Cerebellar nuclear complex (tissue), 1 donor: ENCODE results near the gene TMEM59.

ENCODE experiments used
- DNase-seq, 2 experiments: peaks; one replicate each; lab custom pipeline; 2025; lab: John Stamatoyannopoulos, UW

The TMEM59 gene

DNA sequence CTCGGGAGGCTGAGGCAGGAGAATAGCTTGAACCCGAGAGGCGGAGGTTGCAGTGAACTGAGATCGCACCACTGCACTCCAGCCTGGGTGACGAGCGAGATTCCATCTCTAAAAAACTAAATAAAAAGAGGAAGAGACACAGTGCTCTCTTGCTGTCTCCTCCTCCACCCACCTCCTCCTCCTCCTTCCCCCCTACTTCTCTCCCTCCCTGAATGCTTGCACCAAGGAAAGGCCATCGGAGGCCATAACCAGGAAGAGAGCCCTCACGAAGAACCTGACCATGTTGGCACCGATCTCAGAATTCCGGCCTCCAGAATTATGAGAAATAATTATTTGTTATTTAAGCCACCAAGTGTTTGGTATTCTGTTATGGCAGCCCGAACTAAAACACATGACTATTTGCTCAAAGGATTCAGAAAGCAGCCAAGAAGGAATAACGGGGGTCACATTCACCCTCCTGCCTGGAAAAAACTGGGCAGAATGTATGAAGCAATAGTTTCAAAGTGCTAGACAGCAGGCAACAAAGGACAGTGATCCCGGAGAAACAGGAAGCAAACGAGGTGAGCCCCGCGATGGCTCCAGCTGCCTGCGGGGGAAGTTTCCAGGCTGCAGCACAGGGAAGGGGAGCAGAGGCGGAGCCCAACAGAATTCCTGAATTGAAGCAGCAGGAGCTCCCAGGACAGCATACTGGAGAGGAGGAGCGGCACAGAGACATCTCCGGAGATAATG lies 70.8 kb downstream of the TMEM59 start:
- DNase-seq: no peak

DNA sequence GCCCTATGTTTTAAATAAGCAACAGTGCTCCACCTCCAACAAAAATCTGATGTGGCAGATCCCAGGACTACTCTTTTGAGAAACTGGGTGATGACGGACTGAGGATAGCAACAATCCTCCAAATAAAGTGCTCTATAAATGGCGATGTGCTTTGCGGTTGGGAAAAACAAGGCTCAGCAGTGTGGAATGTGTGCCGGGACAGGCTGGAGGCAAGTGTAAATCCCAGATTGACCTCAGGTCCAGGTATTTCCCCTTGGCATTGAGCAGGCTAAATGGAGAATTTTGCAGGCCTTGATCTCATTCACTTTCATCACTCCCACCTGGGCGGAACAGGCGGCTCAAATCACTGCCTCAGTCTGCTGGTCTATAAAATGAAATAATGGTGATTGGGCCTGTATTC lies 71.8 kb downstream of the TMEM59 start:
- no peak for DNase-seq

DNA sequence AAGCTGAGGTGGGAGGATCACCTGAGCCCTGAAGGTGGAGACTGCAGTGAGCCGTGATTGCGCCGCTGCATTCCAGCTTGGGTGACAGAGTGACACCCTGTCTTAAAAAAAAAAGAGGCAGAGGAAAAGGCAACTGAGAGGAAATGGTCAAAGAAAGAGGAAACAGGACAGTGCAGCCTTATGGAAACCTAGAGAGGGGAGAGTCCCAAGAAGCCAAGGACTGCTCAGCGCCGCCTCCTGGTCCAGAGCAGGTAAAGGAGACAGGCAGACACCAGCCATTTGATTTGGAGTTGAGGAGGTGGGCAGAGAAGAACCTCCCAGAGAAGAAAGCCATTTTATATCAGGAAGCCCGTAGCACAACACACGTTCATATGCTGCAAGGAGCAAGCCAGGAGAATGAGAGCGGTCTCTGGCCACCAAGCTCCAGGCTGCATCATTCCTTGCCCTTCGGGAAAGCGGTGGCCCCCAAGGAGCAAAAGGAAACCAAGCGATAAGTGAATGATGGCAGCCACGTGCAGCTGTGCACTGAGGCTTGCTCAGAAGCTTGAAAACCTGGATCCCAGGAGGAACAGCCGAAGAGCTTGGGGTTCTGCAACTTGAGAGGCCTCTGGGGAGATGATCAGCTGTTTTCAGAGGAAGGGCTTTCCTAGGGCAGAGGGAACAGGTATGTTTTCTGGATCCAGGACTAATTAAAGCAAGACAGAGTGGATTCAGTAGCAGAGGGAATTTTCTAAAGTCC lies 73.1 kb downstream of the TMEM59 start:
- no peak for DNase-seq
